ENCODE measurements around the gene ANAPC16. TPM values are rescaled to one million over a fixed set of nuclear protein-coding genes. Genes with fewer than 3 reads are reported as not detected.
A peak's percentile ranks its signal among the peaks of the same experiment; 100 is the strongest.

ANAPC16 gene
- total RNA-seq, 6 experiments from 2014 or later, result 40.4 to 46.0 (median 40.7) TPM

DNA sequence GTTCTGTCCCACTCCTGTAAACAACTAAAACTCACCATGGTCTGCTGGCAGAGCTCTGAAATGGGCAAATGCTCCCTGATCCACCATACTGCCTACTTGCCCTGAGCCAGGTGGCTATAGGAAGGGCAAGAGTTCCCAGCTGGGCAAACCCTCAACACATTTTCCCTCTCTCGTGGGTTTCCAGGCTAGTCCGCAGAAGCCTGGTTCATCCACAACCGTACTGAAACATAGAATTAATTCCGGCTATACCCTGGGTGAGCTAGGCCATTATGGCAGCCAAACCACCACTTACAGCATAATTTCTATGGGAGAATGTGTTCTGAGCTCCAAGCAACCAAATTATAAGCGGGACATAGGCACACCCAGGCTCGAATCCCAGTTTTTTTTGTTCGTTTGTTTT, 37.8 kb downstream of the ANAPC16 start:
- TF ChIP-seq, protein P1, sequence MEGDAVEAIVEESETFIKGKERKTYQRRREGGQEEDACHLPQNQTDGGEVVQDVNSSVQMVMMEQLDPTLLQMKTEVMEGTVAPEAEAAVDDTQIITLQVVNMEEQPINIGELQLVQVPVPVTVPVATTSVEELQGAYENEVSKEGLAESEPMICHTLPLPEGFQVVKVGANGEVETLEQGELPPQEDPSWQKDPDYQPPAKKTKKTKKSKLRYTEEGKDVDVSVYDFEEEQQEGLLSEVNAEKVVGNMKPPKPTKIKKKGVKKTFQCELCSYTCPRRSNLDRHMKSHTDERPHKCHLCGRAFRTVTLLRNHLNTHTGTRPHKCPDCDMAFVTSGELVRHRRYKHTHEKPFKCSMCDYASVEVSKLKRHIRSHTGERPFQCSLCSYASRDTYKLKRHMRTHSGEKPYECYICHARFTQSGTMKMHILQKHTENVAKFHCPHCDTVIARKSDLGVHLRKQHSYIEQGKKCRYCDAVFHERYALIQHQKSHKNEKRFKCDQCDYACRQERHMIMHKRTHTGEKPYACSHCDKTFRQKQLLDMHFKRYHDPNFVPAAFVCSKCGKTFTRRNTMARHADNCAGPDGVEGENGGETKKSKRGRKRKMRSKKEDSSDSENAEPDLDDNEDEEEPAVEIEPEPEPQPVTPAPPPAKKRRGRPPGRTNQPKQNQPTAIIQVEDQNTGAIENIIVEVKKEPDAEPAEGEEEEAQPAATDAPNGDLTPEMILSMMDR (IDR thresholded peaks at IDR 0.05), result no peak
- Mint-ChIP-seq H3K27ac (no peak overlapping the region), H3K27me3 (ENCODE audit: insufficient read depth) (peaks cover 3% of the 10 kb centered on the region), H3K4me3 (no peak overlapping the region), H3K9me3 (no peaks in the 10 kb centered on the region), H3K4me1 (ENCODE audit: low read depth) (peaks cover 26% of the 10 kb centered on the region), H3K36me3 (ENCODE audit: low read depth) (no peaks in the 10 kb centered on the region)
- DNase-seq, result no peak

- Mint-ChIP-seq H3K27me3 (ENCODE audit: insufficient read depth) (peaks cover 3% of the 10 kb centered on the region), H3K4me3 (peak overlapping the region; percentile 77), H3K27ac (peak overlapping the region; percentile 53), H3K36me3 (ENCODE audit: low read depth) (no peaks in the 10 kb centered on the region), H3K9me3 (no peaks in the 10 kb centered on the region), H3K4me1 (ENCODE audit: low read depth) (peaks cover 37% of the 10 kb centered on the region)
- DNase-seq, result peak; percentile 52
- TF ChIP-seq, protein P1 (IDR thresholded peaks at IDR 0.05), result no peak
Observed at GRCh38 chr10:72254813-72255568, 39.2 kb downstream of the ANAPC16 start.

DNA sequence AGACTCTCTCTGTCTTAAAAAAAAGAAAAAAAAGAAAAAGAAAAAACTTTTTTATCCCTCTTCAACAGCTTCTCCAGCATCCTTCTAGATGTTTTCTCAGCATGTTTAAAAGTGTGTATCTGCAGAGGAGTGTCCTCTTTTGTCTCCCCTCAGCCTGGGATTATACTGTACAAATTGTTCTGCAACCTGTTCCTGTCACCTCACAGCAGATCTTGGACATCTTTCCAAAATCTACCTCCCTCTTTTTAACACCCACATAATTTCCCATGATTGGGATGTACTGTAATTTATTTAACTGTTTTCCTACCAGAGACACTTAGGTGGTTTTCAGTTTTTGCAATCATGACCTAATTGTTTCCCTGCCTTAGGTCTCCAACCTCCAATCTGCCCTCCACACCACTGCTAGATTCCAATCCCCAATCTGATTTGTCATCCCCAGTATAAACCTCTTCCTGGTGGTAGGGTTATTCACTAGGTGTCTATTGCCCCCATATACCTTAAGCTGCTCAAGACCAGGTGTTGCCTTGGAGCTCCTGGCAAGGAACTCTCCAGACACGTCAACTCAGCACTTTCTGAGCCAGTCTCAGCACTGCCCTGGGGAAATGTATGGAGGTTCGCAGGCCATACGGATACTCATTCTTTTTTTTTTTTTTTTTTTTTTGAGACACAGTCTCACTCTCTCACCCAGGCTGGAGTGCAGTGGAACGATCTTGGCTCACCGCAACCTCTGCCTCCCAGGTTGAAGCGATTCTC, 40.3 kb downstream of the ANAPC16 start:
- H3K4me1 Mint-ChIP-seq (ENCODE audit: low read depth), result peaks cover 44% of the 10 kb centered on the region
- H3K9me3 Mint-ChIP-seq, result no peaks in the 10 kb centered on the region
- no peaks in the 10 kb centered on the region for H3K36me3 Mint-ChIP-seq (ENCODE audit: low read depth)
- no peak for DNase-seq
- H3K4me3 Mint-ChIP-seq, result no peak overlapping the region
- H3K27ac Mint-ChIP-seq, result no peak overlapping the region
- TF ChIP-seq, protein P1 (IDR thresholded peaks at IDR 0.05), result no peak
- peaks cover 3% of the 10 kb centered on the region; the same call in 1 of the 2 replicates for H3K27me3 Mint-ChIP-seq (ENCODE audit: insufficient read depth)

DNA sequence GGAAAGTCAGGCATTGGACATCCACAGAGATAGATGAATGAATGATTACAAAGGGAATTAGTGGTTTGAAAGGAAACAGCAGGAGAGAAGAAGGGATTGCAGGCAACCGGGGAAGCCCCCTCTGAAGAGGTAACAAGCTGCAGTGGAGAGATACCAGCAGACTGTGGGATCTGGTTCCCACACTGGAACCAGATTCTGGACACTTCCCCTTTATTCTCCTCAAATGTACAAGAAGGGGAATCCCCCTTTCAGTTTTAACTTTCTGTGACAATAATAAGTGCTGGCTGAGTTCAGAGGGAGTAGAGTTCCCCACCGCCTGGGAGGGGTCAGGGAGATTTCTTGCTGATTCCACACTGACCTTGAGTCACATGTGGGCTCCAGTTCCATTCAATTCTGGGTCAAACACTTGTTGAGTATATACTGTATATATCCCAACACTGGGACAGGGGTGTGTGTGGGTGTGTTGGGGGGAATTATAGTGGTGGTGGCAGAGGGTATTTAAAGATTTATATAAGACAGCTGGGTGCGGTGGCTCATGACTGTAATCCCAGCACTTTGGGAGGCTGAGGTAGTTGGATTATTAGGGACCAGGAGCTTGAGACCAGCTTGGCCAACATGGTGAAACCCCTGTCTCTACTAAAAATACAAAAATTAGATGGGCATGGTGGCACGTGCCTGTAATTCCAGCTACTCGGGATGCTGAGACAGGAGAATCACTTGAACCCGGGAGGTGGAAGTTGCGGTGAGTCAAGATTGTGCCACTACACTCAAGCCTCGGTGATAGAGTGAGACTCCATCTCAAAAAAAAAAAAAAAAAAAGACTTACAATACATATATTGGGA, 41.5 kb downstream of the ANAPC16 start:
- Mint-ChIP-seq H3K9me3 (no peaks in the 10 kb centered on the region), H3K27me3 (ENCODE audit: insufficient read depth) (peaks cover 3% of the 10 kb centered on the region; the same call in 1 of the 2 replicates), H3K4me1 (ENCODE audit: low read depth) (peaks cover 52% of the 10 kb centered on the region), H3K27ac (peak overlapping the region; percentile 14; the same call in 1 of the 2 replicates), H3K4me3 (no peak overlapping the region), H3K36me3 (ENCODE audit: low read depth) (no peaks in the 10 kb centered on the region)
- TF ChIP-seq, protein P1 (IDR thresholded peaks at IDR 0.05), result no peak
- DNase-seq, result no peak

GRCh38 chr10:72258617-72259016, 42.8 kb downstream of the ANAPC16 start:
- peaks cover 3% of the 10 kb centered on the region; the same call in 1 of the 2 replicates for H3K27me3 Mint-ChIP-seq (ENCODE audit: insufficient read depth)
- DNase-seq, result no peak
- H3K27ac Mint-ChIP-seq, result peak overlapping the region; percentile 49
- H3K36me3 Mint-ChIP-seq (ENCODE audit: low read depth), result no peaks in the 10 kb centered on the region
- H3K9me3 Mint-ChIP-seq, result no peaks in the 10 kb centered on the region
- no peak overlapping the region for H3K4me3 Mint-ChIP-seq
- TF ChIP-seq, protein P1 (IDR thresholded peaks at IDR 0.05), result peak; percentile 20; the same call in 1 of the 2 replicates
- H3K4me1 Mint-ChIP-seq (ENCODE audit: low read depth), result peaks cover 46% of the 10 kb centered on the region
